ENCODE data around the gene RETREG2. TPM values are rescaled to one million over a fixed set of nuclear protein-coding genes. Genes with fewer than 3 reads are reported as not detected.

RETREG2 gene
- total RNA-seq, 1 donor = 76.0 TPM

DNA sequence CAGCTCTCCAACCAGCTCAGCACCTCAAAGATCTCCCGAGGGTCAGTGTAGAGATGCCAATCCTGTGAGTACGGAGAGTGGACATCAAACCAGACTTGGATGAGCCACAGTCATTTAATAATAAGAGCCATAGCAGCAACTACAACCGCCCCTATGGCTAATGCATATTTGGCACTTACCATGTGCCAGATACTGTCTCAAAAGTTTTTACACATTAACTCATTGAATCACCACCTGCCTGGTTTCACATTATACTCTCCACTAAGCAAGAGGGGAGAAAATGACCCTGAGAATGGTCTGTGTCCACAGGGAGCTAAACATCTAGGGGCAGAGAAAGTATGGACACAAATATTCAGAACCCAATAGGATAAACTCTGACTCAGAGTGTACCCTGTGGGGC is 3.9 kb upstream of the RETREG2 start:
- no peak overlapping the region for H3K4me3 ChIP-seq (ENCODE audit: low read depth, low read length)
- TF ChIP-seq, protein P1, sequence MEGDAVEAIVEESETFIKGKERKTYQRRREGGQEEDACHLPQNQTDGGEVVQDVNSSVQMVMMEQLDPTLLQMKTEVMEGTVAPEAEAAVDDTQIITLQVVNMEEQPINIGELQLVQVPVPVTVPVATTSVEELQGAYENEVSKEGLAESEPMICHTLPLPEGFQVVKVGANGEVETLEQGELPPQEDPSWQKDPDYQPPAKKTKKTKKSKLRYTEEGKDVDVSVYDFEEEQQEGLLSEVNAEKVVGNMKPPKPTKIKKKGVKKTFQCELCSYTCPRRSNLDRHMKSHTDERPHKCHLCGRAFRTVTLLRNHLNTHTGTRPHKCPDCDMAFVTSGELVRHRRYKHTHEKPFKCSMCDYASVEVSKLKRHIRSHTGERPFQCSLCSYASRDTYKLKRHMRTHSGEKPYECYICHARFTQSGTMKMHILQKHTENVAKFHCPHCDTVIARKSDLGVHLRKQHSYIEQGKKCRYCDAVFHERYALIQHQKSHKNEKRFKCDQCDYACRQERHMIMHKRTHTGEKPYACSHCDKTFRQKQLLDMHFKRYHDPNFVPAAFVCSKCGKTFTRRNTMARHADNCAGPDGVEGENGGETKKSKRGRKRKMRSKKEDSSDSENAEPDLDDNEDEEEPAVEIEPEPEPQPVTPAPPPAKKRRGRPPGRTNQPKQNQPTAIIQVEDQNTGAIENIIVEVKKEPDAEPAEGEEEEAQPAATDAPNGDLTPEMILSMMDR (IDR thresholded peaks at IDR 0.05; ENCODE audit: insufficient read depth, low read length) = no peak
- DNase-seq (ENCODE audit: low read depth) = no peak

DNA sequence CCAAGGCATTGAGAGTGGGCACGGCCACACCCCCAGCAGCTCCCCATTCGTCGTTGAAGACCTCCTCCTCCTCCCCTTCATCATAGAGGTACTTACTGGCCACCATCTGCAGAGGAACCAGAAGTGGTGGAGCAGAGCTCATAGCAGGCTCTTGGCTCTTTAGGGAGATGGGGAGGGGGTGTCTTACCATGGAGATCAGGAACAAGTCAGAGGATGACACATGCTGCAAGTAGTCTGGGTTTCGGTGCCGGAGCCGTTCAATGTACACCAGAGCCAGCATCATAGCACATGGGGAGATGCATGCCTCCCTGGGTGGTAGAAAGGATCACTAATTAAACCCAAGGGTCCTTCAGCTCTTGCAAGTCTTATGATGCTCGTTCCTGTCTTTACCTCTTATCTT is 3.3 kb upstream of the RETREG2 start:
- TF ChIP-seq, protein P1 (IDR thresholded peaks at IDR 0.05; ENCODE audit: insufficient read depth, low read length) = no peak
- no peak overlapping the region for H3K4me3 ChIP-seq (ENCODE audit: low read depth, low read length)

DNA sequence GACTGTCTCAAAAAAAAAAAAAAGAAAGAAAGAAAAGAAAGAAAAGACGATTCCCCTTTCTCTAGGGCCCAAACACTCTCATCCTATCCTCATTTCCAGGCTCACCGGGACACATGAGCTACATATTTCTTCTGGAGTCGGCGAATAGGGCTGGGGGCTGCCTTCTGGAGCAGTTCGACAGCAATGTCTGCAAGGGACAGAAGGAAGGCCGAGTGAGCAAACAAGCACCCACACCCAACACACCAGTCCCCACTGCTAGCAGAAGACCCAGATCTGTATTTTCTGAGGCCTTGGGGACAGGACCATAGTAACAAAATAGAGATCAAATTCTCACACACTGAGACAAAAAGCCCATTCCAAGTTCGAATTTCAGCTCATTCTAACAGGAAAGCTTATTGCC is 2.6 kb upstream of the RETREG2 start:
- TF ChIP-seq, protein P1 (IDR thresholded peaks at IDR 0.05; ENCODE audit: insufficient read depth, low read length) = no peak
- peak overlapping the region; percentile 95 for H3K4me3 ChIP-seq (ENCODE audit: low read depth, low read length)
- no peak for DNase-seq (ENCODE audit: low read depth)

More for the DNA sequence above, 3.3 kb upstream of the RETREG2 start:
- no peak for DNase-seq (ENCODE audit: low read depth)

DNA sequence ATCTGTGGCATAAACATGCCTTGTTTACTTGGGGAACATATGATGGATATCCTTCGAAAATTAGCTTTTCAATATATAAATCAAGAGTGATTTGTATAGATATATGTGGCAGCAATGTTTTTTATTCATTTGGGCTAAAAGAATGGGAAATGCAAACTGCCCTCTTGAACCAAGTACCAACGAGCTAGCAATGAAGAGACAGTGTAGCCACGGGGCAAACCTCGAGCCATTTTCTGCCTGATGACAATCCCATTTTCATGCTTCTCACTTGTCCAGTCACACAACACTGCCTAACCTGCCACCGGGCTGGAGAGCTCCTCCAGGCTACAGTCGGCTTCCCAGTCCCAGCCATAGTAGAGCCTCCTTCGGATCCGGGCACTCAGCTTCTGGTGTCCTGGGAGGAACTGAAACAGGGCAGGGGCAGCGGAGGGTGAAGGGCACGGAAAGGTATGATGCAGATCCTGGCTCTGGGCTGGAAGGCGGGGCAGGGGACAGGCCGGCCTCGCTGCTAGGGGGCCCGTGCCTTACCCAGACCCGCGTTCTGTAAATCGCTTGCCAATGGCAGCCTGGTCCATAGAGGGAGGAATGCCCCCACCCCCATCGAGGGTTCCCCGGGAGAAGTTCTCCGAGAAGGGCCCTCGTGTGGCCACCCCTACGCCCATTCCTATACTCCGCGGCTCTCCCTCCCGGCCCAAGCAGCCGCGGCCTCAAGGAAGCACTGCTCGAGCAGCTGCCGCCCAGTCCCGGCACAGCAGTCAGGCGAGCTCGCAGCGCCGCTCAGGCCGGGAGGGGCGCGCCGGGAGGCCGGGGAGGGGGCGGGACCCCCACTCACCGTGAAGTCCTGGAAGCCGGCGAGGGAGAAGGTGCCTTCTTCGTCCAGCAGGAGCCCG is 1.9 kb upstream of the RETREG2 start:
- peak overlapping the region; percentile 95 for H3K4me3 ChIP-seq (ENCODE audit: low read depth, low read length)
- TF ChIP-seq, protein P1 (IDR thresholded peaks at IDR 0.05; ENCODE audit: insufficient read depth, low read length) = no peak
- peak; percentile 28 for DNase-seq (ENCODE audit: low read depth)

DNA sequence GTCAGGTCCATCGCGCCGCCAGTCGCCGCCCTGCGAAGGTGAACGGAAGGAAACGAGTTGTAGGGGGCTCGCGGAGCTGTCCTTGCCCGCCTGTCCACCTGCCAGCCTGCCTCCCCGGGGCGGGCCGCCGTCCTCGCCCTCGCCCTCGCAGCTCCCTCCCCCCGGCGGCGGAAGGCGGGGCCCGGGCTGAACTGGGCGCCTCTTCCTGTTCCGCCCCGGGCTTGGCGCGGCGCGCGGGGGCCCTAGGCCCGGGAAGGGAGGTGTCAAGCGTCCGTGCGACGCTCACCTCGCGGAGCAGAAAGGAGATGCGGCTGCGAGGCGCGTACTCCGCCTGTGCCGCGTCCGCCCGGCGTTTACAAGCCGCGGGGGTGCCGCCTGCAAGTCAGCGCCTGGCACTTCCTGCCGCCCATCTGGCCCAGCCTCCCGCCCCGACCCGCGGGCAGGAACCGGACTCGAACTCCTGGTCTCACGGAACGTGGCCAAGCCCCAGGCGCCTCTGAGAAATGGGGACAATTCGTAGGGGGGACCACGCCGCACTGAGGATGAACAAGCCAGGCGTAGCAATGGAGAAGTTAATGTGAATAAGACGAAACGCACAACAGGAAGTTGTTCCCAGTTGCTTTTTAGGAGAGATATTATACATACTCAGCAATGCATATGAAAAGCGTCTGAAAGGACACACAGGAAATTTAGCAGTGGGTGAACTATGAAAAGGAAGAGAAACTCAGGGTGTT is 1.1 kb upstream of the RETREG2 start, which contains the start of gene CNPPD1:
CNPPD1 (minus strand) TSS at position 108 of the 734 bp plus-strand sequence; CDS start at position 11, 97 bp downstream.
- peak within 1 kb of the TSS; percentile 95 for H3K4me3 ChIP-seq (ENCODE audit: low read depth, low read length)
- TF ChIP-seq, protein P1 (IDR thresholded peaks at IDR 0.05; ENCODE audit: insufficient read depth, low read length) = no peak
- peak; percentile 69 for DNase-seq (ENCODE audit: low read depth)

DNA sequence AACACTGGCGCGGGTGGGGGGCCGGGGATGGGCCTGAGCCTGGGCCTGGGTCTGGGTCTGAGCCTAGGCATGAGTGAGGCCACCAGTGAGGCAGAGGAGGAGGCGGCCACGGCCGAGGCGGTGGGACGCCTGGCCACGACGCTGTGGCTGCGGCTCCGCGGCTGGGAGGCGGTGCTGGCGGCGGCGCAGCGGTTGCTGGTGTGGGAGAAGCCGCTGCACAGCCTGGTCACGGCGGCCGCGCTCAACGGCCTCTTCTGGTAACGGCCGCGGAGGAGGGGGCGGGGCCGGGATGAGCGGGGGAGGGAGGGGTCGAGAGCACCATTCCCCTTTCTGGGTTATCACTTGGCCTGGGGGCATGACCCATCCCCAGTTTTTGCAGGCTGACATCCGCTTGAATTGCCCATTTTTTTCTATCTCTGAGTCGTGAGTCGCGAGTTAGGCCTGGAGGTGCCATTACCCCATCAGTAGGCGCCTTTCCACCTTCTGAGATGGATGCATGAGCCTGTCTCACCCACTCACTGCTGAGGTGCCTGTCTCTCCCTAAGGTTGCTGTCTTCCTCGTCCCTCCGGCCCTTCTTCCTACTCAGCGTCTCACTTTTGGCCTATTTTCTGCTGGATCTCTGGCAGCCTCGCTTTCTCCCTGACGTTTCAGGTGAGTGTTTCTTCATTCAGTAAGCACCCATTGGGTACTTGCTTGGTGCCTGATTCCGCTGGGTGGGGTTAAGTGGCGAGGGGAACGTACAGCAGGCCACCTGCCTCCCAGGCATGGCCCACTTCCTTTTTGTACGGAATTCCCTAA is 501 bp downstream of the RETREG2 start:
- TF ChIP-seq, protein P1 (IDR thresholded peaks at IDR 0.05; ENCODE audit: insufficient read depth, low read length) = no peak
- H3K4me3 ChIP-seq (ENCODE audit: low read depth, low read length) = peak overlapping the region; percentile 95
- peak; percentile 19 for DNase-seq (ENCODE audit: low read depth)

Data from fibroblast of the aortic adventitia (primary cell).